OCI-LY7 (cell line): ENCODE results near the gene LTBP4.

Experiments
- CTCF ChIP-seq: fragments of 200-600 bp; sonication (generic); conservative IDR thresholded peaks from 2 replicates; pipeline ENCODE4 v1.5.1; 2014; ENCODE audit warnings: mild to moderate bottlenecking, antibody characterized with exemption, low read length, moderate library complexity, mixed read lengths
- EZH2phosphoT487 ChIP-seq: fragments of 200-600 bp; sonication (generic); IDR thresholded peaks from 2 replicates; pipeline ENCODE4 v1.6.1; 2018; ENCODE audit warnings: low read depth, borderline replicate concordance, mild to moderate bottlenecking, mixed run types, antibody characterized with exemption, low read length, moderate library complexity, mixed read lengths

- TF ChIP-seq CTCF = no peak
- TF ChIP-seq EZH2phosphoT487 = no peak
Measured at GRCh38 chr19:40576151-40576584, 25.0 kb upstream of the LTBP4 start.
